Measurements from ENCODE around the gene ARHGEF17. TPM values are rescaled to one million over a fixed set of nuclear protein-coding genes. Genes with fewer than 3 reads are reported as not detected.
A peak's percentile ranks its signal among the peaks of the same experiment; 100 is the strongest.

The ARHGEF17 gene
- total and polyA plus RNA-seq, 8 donors, result 5.0 to 66.5 (median 33.6) TPM

DNA sequence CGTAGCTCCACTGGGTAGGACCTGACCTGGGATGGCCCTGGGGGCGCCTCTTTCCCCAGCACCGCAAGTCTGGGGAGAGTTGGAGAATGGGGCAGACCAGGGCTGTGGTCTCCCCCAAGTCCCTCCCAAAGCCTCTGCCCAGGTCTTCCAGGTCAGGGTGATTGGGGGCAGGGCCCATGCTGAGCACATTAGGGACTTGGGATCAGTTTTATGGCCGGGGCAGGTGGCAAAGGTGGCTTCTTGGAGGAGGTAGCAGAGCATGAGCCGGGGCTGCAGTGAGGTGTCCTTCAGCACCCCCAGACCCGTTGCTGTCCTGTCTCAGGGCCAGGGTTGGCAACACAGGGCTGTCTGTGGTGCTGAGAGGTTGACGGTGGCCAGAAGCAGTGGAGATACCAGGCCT lies 74.1 kb downstream of the ARHGEF17 start:
- Histone ChIP-seq H3K9me3 (no peaks in the 10 kb centered on the region), H3K4me3 (no peak overlapping the region), H3K36me3 (no peaks in the 10 kb centered on the region), H3K4me1 (peaks cover 7 to 96% (median 45%) of the 10 kb centered on the region in 4 donors), H3K27me3 (no peaks in the 10 kb centered on the region), H3K27ac (peak overlapping the region in 2 of 5 donors; percentile 44 to 83)
- no peak for DNase-seq
- intact Hi-C loops (cut with DNase I; ENCODE audit: low total_unique reads), result no loop called here
- WGBS, 5 donors, result 91 to 99% (median 93%) methylated on average over 5 to 7 of the region's 7 CpGs
- TF ChIP-seq, protein P1, sequence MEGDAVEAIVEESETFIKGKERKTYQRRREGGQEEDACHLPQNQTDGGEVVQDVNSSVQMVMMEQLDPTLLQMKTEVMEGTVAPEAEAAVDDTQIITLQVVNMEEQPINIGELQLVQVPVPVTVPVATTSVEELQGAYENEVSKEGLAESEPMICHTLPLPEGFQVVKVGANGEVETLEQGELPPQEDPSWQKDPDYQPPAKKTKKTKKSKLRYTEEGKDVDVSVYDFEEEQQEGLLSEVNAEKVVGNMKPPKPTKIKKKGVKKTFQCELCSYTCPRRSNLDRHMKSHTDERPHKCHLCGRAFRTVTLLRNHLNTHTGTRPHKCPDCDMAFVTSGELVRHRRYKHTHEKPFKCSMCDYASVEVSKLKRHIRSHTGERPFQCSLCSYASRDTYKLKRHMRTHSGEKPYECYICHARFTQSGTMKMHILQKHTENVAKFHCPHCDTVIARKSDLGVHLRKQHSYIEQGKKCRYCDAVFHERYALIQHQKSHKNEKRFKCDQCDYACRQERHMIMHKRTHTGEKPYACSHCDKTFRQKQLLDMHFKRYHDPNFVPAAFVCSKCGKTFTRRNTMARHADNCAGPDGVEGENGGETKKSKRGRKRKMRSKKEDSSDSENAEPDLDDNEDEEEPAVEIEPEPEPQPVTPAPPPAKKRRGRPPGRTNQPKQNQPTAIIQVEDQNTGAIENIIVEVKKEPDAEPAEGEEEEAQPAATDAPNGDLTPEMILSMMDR (IDR thresholded peaks at IDR 0.05), result no peak
- TF ChIP-seq POLR2A (IDR thresholded peaks at IDR 0.05) (no peak), EP300 (IDR thresholded peaks at IDR 0.05) (no peak), POLR2AphosphoS5 (IDR thresholded peaks at IDR 0.05) (no peak)

GRCh38 chr11:73382747-73383146 lies 74.7 kb downstream of the ARHGEF17 start:
- 48 to 75% (median 62%) methylated on average over 2 to 3 of the region's 3 CpGs for WGBS, 5 donors
- Histone ChIP-seq H3K4me1 (peaks cover 7 to 96% (median 42%) of the 10 kb centered on the region in 4 donors), H3K27me3 (no peaks in the 10 kb centered on the region), H3K9me3 (no peaks in the 10 kb centered on the region), H3K27ac (peak overlapping the region in 2 of 5 donors; percentile 76 to 83), H3K4me3 (no peak overlapping the region), H3K36me3 (no peaks in the 10 kb centered on the region)
- intact Hi-C loops (cut with DNase I; ENCODE audit: low total_unique reads), result no loop called here
- TF ChIP-seq POLR2A (IDR thresholded peaks at IDR 0.05) (no peak), POLR2AphosphoS5 (IDR thresholded peaks at IDR 0.05) (no peak), EP300 (IDR thresholded peaks at IDR 0.05) (no peak)
- TF ChIP-seq, protein P1 (IDR thresholded peaks at IDR 0.05), result no peak
- DNase-seq, result no peak

GRCh38 chr11:73383249-73384124 lies 75.4 kb downstream of the ARHGEF17 start:
- 45 to 53% (median 50%) methylated on average over 8 to 9 of the region's 9 CpGs for WGBS, 5 donors
- H3K27me3 ChIP-seq, result no peaks in the 10 kb centered on the region
- peak overlapping the region in 2 of 5 donors; percentile 76 to 83 for H3K27ac ChIP-seq
- TF ChIP-seq, protein P1 (IDR thresholded peaks at IDR 0.05), result no peak
- TF ChIP-seq POLR2A (IDR thresholded peaks at IDR 0.05) (no peak), EP300 (IDR thresholded peaks at IDR 0.05) (no peak), POLR2AphosphoS5 (IDR thresholded peaks at IDR 0.05) (no peak)
- intact Hi-C loops (cut with DNase I; ENCODE audit: low total_unique reads), result no loop called here
- peaks cover 7 to 96% (median 42%) of the 10 kb centered on the region in 4 donors for H3K4me1 ChIP-seq
- H3K9me3 ChIP-seq, result no peaks in the 10 kb centered on the region
- no peaks in the 10 kb centered on the region for H3K36me3 ChIP-seq
- DNase-seq, result peak; percentile 50 to 73
- H3K4me3 ChIP-seq, result no peak overlapping the region

DNA sequence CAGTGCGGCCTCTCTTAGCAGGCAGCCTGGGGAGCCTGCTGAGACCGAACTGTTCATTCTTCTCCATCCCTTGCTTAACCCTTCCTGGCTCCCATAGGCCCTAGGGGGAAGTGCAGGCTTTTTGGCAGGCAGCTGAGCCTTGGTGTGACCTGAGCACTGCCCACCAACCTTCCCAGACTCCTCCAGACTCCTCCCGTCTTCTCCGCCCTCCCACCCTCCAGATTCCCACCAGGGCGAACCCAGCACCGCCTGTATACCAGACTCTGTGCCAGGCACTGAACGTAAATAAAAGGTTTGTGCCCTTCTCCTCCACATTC lies 76.0 kb downstream of the ARHGEF17 start:
- no peaks in the 10 kb centered on the region for H3K9me3 ChIP-seq
- H3K27ac ChIP-seq, result peak overlapping the region in 2 of 5 donors; percentile 76 to 83
- no peak overlapping the region for H3K4me3 ChIP-seq
- H3K36me3 ChIP-seq, result no peaks in the 10 kb centered on the region
- peaks cover 7 to 96% (median 42%) of the 10 kb centered on the region in 4 donors for H3K4me1 ChIP-seq
- TF ChIP-seq EP300 (IDR thresholded peaks at IDR 0.05) (no peak), POLR2AphosphoS5 (IDR thresholded peaks at IDR 0.05) (no peak), POLR2A (IDR thresholded peaks at IDR 0.05) (no peak)
- TF ChIP-seq, protein P1 (IDR thresholded peaks at IDR 0.05), result no peak
- intact Hi-C loops (cut with DNase I; ENCODE audit: low total_unique reads), result no loop called here
- no peaks in the 10 kb centered on the region for H3K27me3 ChIP-seq
- WGBS, 5 donors, result 88 to 95% (median 93%) methylated on average over 7 of the region's 7 CpGs
- no peak for DNase-seq

All from stomach (tissue), 9 donors.